OCI-LY7 (cell line): ENCODE measurements around the gene LRRC4C.

Experiments used
- CTCF ChIP-seq: fragments of 200-600 bp; sonication (generic); conservative IDR thresholded peaks from 2 replicates; pipeline ENCODE4 v1.5.1; 2014; ENCODE audit warnings: mild to moderate bottlenecking, antibody characterized with exemption, low read length, moderate library complexity, mixed read lengths
- EZH2phosphoT487 ChIP-seq: fragments of 200-600 bp; sonication (generic); IDR thresholded peaks from 2 replicates; pipeline ENCODE4 v1.6.1; 2018; ENCODE audit warnings: low read depth, borderline replicate concordance, mild to moderate bottlenecking, mixed run types, antibody characterized with exemption, low read length, moderate library complexity, mixed read lengths

- TF ChIP-seq CTCF, result no peak
- no peak for TF ChIP-seq EZH2phosphoT487
Measured at GRCh38 chr11:40619654-40620053, 839.8 kb downstream of the LRRC4C start.
